GM12865 (cell line): ENCODE results near the gene NAA60.

Experiments
- DNase-seq: peaks from one replicate; pipeline ENCODE4 v3.0.0; 2010; ENCODE audit warnings: low read depth
- H3K4me3 ChIP-seq: 2 replicates; pipeline ENCODE4 v1.5.1; 2011; ENCODE audit warnings: mild to moderate bottlenecking, low read depth, low read length, control low read depth
- CTCF ChIP-seq: IDR thresholded peaks from 2 replicates; pipeline ENCODE4 v1.5.1; 2011; ENCODE audit warnings: low read length, control low read depth, low read depth, inconsistent platforms; ENCODE audit not compliant: insufficient read depth; ENCODE audit errors: missing control alignments

NAA60 gene

GRCh38 chr16:3484318-3485096, 41.0 kb downstream of the NAA60 start:
- no peak overlapping the region for H3K4me3 ChIP-seq
- TF ChIP-seq CTCF = no peak
- no peak for DNase-seq

- DNase-seq = no peak
- TF ChIP-seq CTCF = no peak
- H3K4me3 ChIP-seq = no peak overlapping the region
Observed at GRCh38 chr16:3485097-3485745, 41.7 kb downstream of the NAA60 start.

- no peak for TF ChIP-seq CTCF
- DNase-seq = no peak
- H3K4me3 ChIP-seq = no peak overlapping the region
Observed at GRCh38 chr16:3485821-3486505, 42.5 kb downstream of the NAA60 start.

- no peak for TF ChIP-seq CTCF
- no peak for DNase-seq
- H3K4me3 ChIP-seq = no peak overlapping the region
Observed at GRCh38 chr16:3486506-3487215, 43.2 kb downstream of the NAA60 start.

- DNase-seq = no peak
- H3K4me3 ChIP-seq = no peak overlapping the region
- TF ChIP-seq CTCF = no peak
Observed at GRCh38 chr16:3487521-3488410, 44.3 kb downstream of the NAA60 start.

GRCh38 chr16:3488801-3489200, 45.3 kb downstream of the NAA60 start:
- TF ChIP-seq CTCF = no peak
- no peak for DNase-seq
- H3K4me3 ChIP-seq = no peak overlapping the region
